Mucosa of descending colon (tissue), 3 donors: Measurements from ENCODE around the gene PHLDB2. TPM values are rescaled to one million over a fixed set of nuclear protein-coding genes. Genes with fewer than 3 reads are reported as not detected.
A peak's percentile ranks its signal among the peaks of the same experiment; 100 is the strongest.

ENCODE experiments used
- ATAC-seq: fragments of 200-7000 bp; cut with Tn5 transposase; one replicate; pipeline ENCODE4 v1.9.1; 2020; ENCODE audit warnings: mild to moderate bottlenecking, moderate library complexity
- DNase-seq, 3 donors: peaks; one replicate each; pipeline ENCODE4 v3.0.0-alpha.2; 2020
- H3K36me3 ChIP-seq: fragments of 200-600 bp; one replicate; pipeline ENCODE4 v1.8.0; 2021; ENCODE audit warnings: low read depth, mild to moderate bottlenecking
- H3K4me1 ChIP-seq: fragments of 200-600 bp; one replicate; pipeline ENCODE4 v1.8.0; 2021; ENCODE audit warnings: low read depth, mild to moderate bottlenecking
- H3K4me3 ChIP-seq: fragments of 200-600 bp; one replicate; pipeline ENCODE4 v1.8.0; 2021; ENCODE audit warnings: mild to moderate bottlenecking
- H3K9me3 ChIP-seq: fragments of 200-600 bp; one replicate; pipeline ENCODE4 v1.8.0; 2021; ENCODE audit warnings: mild to moderate bottlenecking
- CTCF ChIP-seq: fragments of 200-600 bp; IDR thresholded peaks from one replicate; pipeline ENCODE4 v1.8.0; 2022; ENCODE audit warnings: antibody characterized with exemption, mild to moderate bottlenecking
- intact Hi-C, 2 donors: fragments of 100-400 bp; cut with DNase I in 1 of 2; cut with micrococcal nuclease in 1 of 2; formaldehyde crosslinking; loops; one replicate each; pipeline versions ENCODE4 v1.11.0 to v1.11.1; 2022; cut with DNase I, micrococcal nuclease
- total RNA-seq, 3 donors: library from RNA; stranded (reverse); fragmentation: NEBNext Ultra II Directional in 2 of 3; extraction: Animal tissue kit (Norgen Biotek cat#: 25700) in 2 of 3; gene quantifications; one replicate each; pipeline versions ENCODE4 v1.2.1 to v1.2.4, GENCODE V29; 2021 to 2023
- donor health status: DM: no; HTN: no; CAD: no; lungs with moderate emphysema.
- donor health status: DM: no; HTN: no; CAD: no.
- donor health status: DM: no; HTN: yes; CAD: no.

The PHLDB2 gene
- total RNA-seq, 3 donors from 2014 or later = 9.4 to 90.2 (median 17.7) TPM

GRCh38 chr3:112009670-112010069, 150.6 kb downstream of the PHLDB2 start:
- no peak for TF ChIP-seq CTCF
- peaks cover 2% of the 10 kb centered on the region for H3K4me1 ChIP-seq
- DNase-seq (no peak), ATAC-seq (no peak)
- H3K4me3 ChIP-seq = no peak overlapping the region
- no peaks in the 10 kb centered on the region for H3K9me3 ChIP-seq
- intact Hi-C loops = no loop called here
- H3K36me3 ChIP-seq = no peaks in the 10 kb centered on the region

GRCh38 chr3:112010636-112011035, 151.6 kb downstream of the PHLDB2 start:
- Histone ChIP-seq H3K36me3 (no peaks in the 10 kb centered on the region), H3K4me3 (no peak overlapping the region), H3K4me1 (peaks cover 2% of the 10 kb centered on the region), H3K9me3 (no peaks in the 10 kb centered on the region)
- intact Hi-C loops = no loop called here
- TF ChIP-seq CTCF = no peak
- DNase-seq = no peak
- no peak for ATAC-seq

- Histone ChIP-seq H3K9me3 (no peaks in the 10 kb centered on the region), H3K36me3 (no peaks in the 10 kb centered on the region), H3K4me1 (peaks cover 2% of the 10 kb centered on the region), H3K4me3 (no peak overlapping the region)
- intact Hi-C loops = no loop called here
- no peak for DNase-seq
- no peak for ATAC-seq
- TF ChIP-seq CTCF = no peak
Observed at GRCh38 chr3:112011376-112011940, 152.4 kb downstream of the PHLDB2 start.

- ATAC-seq (no peak), DNase-seq (no peak)
- no peak for TF ChIP-seq CTCF
- intact Hi-C loops = no loop called here
- H3K4me1 ChIP-seq = peaks cover 2% of the 10 kb centered on the region
- H3K36me3 ChIP-seq = no peaks in the 10 kb centered on the region
- no peak overlapping the region for H3K4me3 ChIP-seq
- no peaks in the 10 kb centered on the region for H3K9me3 ChIP-seq
Observed at GRCh38 chr3:112012205-112012992, 153.3 kb downstream of the PHLDB2 start.

- intact Hi-C loops = no loop called here
- peaks cover 2% of the 10 kb centered on the region for H3K4me1 ChIP-seq
- no peak overlapping the region for H3K4me3 ChIP-seq
- H3K9me3 ChIP-seq = no peaks in the 10 kb centered on the region
- DNase-seq = peak; percentile 53 to 70 (median 59)
- no peaks in the 10 kb centered on the region for H3K36me3 ChIP-seq
- TF ChIP-seq CTCF = peak; percentile 59
- ATAC-seq = peak; percentile 89
Observed at GRCh38 chr3:112013058-112013783, 154.2 kb downstream of the PHLDB2 start.
